GM23248 (cell line): ENCODE data around the gene ZBTB7C.

Source experiments
- EZH2 ChIP-seq: fragments of 200-600 bp; sonication (generic); IDR thresholded peaks from 2 replicates; pipeline ENCODE4 v1.6.1; 2018; ENCODE audit warnings: antibody characterized with exemption, mild to moderate bottlenecking; ENCODE audit not compliant: insufficient read depth, poor library complexity, severe bottlenecking
- EZH2phosphoT487 ChIP-seq: fragments of 200-600 bp; sonication (generic); IDR thresholded peaks from 2 replicates; pipeline ENCODE4 v1.6.1; 2018; ENCODE audit warnings: antibody characterized with exemption, moderate library complexity, mild to moderate bottlenecking, low read depth; ENCODE audit not compliant: insufficient read depth

- TF ChIP-seq EZH2 (no peak), EZH2phosphoT487 (no peak)
Measured at GRCh38 chr18:48077291-48077690, 331.9 kb downstream of the ZBTB7C start.
